HG03521 (cell line): ENCODE results near the gene CFAP47.
"Not testable (repeated sequence)": the region's sequence is repeated elsewhere in the genome, so short reads cannot be mapped to it uniquely, and the experiment has no call there.

Experiments
- ATAC-seq: cut with Tn5 transposase; IDR thresholded peaks from one replicate; pipeline ENCODE4 v1.9.1; 2021; ENCODE audit warnings: mild to moderate bottlenecking, moderate library complexity; ENCODE audit not compliant: unreplicated experiment

CFAP47 gene

DNA sequence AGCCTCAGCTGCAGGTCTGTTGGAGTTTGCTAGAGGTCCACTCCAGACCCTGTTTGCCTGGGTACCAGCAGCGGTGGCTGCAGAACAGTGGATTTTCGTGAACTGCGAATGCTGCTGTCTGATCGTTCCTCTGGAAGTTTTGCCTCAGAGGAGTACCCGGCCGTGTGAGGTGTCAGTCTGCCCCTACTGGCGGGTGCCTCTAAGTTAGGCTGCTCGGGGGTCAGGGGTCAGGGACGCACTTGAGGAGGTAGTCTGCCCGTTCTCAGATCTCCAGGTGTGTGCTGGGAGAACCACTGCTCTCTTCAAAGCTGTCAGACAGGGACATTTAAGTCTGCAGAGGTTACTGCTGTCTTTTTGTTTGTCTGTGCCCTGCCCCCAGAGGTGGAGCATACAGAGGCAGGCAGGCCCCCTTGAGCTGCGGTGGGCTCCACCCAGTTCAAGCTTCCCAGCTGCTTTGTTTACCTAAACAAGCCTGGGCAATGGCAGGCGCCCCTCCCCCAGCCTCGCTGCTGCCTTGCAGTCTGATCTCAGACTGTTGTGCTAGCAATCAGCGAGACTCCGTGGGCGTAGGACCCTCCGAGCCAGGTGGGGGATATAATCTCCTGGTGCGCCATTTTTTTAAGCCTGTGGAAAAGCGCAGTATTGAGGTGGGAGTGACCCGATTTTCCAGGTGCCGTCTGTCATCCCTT lies 315.4 kb downstream of the CFAP47 start:
- ATAC-seq: not testable (repeated sequence)

DNA sequence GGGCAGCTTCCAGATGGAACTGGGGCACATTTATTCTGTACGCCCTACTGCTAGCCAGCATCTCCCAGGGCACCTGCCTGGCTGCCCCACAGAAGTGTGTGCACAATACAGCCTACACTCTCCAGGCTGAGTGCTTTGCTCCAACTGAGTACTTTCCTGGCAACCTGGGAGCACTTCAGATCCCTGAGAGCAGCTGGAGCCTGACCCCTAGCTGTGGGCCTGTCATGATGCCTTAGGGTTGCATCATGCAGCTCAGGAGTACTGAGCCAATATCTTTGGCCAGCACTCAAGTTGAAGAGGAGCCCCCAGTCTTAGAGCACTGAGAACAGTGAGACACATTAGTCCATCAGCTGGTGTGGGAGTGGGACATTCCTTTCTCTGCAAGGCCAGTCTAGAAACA lies 321.9 kb downstream of the CFAP47 start:
- no peak for ATAC-seq

DNA sequence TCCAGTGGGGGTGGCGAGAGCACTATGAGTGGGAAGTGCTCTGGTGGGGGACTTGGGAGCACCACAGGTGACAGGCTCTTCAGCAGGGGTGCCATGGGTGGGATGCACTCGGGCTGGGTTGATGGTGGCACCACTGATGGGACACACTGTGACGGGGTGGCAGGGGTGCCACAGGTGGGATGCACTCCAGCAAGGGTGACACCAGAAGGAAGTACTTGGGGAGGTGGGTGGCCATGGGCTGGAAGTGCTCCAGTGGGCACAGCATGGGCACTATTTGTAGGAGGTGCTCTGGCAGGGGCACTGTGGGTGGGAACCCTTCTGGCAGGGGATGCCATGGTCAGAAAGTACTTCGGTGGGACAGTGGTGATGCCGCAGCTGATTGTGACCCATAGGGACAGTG lies 346.6 kb downstream of the CFAP47 start:
- no peak for ATAC-seq

DNA sequence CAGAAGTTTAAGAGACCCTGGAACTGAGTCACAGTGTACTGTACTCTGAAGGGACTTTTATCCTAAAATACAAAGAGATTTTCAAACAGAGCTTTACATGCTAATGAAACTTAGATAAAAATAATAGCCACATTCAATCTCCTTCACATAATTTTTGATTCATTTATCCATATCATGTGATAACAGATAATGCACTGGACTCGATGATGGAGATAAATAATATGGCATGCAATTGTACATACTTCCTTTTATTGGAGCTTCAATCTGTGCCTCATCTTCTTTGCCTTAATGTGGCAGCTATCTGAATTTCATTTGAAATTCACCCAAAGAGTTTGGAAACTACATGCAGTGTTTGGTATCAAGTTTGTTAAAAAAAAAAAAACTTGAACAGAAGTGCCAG lies 390.6 kb downstream of the CFAP47 start:
- no peak for ATAC-seq

DNA sequence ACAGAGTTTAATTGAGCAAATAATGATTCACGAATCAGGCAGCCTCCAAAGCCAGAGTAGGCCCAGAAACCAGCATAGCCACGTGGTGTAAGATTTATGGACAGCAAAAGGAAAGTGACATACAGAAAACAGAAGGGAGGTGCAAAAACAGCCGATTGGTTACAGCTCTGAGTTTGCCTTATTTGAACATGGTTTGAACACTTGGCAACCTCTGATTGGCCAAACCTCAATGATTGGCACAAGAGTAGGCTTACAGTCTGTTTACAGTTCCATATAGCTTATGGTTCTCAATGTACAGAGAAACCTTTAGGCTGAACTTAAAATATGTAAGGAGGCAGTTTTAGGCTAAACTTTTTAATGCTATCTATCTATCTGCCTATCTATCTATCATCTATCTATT lies 394.8 kb downstream of the CFAP47 start:
- no peak for ATAC-seq

DNA sequence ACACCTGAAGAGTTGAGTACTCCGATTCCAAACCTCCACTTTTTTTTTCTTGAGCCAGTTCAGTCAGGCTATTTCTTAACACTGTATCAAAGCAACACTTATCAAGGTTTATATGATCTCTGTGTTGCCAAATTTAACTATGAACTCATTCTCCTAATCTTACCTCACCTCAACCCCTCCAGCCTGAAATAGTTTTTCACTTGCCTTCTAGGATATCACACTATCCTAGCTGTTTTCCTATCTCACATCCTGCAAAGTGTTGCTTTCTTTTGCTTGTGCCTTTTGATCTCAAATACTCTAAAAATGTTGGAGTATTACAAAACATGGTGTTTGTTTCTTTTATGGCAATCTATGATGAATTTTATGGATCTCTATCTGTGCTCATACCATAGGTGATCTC lies 415.0 kb downstream of the CFAP47 start:
- no peak for ATAC-seq

DNA sequence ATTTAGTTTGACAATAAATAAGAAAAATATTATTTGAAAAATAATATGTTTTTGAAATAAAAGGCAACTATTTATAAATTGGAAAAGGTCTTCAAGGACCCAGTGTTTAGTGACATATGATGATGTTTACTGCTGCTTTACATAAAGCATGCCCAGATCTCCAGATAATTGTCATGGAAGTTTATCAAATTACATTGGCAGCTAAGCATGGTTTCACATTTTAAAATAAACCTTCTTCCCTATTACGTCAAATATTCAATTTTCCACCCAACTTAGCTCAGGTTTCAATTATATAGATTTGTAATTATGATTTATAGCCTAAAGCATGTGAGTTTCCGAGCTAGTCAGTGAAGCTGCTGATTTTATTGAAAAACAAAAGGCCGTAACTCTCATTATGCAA lies 417.2 kb downstream of the CFAP47 start:
- ATAC-seq: no peak

DNA sequence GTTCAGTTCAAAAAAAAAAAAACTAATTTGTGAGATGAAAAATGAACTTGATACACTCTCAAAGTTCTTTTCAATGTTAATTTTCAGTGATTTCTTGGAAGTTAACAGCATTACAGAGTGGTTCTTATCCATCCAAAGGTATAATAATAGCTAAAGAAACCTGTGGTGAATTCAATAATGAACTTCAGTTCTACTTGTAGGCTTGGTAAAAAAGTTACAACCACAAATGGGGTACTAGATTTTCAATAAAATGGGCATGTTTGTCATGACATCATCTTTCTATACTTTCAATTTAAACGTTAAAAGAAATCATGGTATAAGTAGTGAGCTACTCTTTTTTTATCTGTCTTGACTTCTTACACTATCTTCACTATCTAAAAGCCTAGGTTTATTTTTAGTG lies 424.8 kb downstream of the CFAP47 start:
- no peak for ATAC-seq

DNA sequence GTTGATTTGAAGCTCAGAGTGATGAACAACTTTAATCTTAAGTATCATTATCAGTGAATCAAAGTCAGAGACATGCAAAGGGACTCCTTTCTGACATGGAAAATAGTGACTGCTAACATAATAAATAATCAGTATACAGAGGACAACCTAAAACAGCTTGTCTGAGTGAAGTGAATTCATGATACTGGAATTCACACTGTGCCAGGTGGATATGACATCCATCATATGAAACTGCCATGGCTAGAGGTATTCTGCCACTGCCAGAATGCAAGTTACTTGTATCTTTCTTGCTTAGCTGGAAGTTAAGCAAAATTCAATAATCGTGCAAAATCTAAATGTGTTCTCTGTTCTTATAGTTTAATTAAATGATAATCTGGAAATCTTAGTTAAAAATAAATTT lies 429.0 kb downstream of the CFAP47 start:
- ATAC-seq: no peak

DNA sequence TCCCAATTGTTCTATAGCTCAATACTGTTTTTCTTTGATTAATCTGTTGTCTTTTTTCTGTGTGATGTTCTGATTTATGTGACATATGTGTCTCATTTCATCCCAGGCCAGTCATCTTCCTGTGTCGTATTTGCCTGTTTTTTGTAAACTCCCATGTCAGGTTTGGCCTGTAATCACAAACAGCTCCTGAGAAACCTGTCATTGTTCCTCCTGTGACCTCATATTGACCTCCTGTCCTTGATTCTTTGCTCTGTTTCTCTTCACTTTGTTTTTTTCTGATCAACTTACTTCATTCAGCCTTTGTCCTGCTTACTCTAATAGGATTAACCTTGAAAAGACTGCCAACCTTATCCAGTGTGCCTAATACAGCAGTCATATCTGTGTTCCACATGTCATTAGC lies 438.3 kb downstream of the CFAP47 start:
- no peak for ATAC-seq

DNA sequence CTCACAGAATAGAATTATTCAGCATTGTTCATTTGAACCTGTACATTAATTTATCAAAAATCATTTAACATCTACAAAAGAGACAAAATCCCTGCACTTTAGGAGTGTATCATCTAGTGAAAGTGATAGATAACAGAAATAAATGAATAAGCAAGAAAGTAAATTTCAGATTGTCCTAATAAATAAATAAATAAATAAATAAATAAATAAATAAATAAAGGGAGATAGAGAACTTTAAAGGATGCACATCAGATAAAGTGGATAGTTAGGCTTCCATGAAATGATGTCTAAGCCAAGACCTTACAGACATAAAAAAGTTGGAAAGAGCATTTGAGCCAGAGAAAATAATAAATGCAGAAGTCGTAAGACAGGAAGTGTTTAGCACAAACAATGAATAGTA lies 444.7 kb downstream of the CFAP47 start:
- ATAC-seq: no peak

DNA sequence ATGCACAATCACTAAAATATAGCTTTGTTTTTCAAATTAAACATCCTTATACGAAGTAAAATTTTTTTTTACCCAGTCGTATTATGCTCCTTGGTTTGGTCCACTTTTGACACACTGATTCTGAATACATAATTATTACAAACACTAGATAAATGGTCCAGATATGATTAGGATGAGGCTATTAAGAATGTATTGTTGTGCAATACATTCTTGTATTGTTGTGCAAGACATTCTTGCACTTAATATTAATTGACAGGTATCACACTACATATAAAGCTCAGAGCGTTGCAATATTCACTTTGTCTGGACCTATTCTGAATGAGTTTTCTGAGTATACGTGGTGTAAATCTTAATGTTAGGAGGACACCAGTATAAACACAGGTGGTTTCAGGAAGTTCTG lies 464.0 kb downstream of the CFAP47 start:
- no peak for ATAC-seq

DNA sequence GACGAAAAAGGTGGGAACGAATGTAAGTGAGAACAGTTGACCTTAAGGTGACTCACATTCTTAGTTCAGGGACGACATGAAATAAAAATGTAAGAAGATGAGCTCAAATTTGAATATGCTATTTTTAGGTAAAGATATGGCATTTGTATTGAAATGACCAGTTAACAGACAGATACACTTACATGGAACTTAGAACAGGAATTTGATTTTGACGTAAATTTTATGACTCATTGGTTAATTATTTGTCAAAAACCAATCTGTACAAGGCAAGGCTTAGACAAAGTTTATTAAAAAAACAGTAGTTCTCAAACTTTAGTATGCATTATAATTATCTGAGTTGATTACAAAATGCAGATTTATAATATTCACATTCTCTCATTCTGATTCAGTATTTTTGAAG lies 469.4 kb downstream of the CFAP47 start:
- ATAC-seq: no peak

DNA sequence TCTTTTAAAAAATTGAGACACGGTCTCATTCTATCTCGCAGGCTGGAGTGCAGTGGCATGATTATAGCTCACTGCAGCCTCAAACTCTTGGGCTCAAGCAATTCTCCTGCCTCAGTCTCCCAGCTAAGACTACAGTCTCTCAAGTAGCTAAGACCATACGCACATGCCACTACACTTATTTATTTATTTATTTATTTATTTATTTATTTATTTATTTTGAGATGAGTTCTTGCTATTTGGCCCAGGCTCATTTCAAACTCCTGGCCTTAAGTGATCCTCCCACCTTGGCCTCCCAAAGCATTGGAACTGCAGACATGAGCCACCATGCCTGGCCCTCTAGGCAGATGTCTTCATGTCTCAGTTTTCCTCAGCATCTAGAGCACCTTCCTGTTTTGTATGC lies 482.2 kb downstream of the CFAP47 start:
- no peak for ATAC-seq

DNA sequence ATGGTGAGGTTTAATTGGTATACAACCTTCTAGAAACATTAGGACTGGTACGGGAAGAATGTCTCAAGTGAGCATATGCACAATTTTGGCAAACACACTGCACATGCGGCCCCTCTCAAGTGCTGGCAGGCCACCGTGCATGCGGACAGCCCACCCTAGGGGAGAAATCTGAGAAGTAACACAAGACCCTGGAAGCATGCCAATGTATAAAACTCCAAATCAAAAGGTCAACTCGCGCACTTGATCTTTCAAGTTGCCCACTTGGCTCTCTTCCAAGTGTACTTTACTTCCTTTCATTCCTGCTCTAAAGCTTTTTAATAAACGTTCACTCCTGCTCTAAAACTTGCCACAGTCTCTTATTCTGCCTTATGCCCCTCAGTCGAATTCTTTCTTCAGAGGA lies 488.3 kb downstream of the CFAP47 start:
- ATAC-seq: no peak

DNA sequence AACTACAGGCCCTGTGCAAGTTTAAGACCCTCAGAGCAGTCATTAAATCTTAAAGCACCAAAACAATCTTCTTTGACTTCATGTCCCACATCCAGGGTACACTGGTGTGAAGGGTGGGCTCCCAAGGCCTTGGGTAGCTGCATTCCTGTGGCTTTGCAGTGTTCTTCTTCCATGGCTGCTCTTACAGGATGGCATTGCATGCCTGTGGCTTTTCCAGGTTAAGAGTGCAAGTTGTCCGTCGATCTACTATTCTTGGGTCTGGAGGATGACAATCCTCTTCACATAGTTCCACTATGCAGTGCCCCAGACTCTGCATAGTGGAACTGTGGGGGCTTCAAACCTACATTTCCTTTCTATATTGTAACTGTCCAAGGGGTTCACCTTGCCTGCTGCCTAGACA lies 494.5 kb downstream of the CFAP47 start:
- no peak for ATAC-seq

DNA sequence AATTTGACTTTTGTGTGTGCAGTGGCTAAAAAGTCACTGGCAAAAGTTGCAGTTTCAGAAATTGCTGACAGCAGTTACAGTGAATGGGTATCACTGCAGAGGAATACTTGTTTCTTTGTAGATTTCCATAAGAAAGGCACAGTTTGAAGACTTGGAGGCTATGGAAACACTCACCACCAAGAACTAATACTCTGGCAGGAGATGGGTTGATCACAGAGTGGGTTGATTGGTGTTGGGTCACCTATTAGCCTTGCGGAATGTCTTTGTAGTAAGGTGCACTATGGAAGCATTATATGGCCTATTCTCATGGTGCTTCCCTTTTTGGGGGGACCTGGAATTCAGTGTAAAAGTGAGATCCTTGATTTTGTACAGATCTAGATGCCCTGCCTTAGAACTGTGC lies 502.8 kb downstream of the CFAP47 start:
- ATAC-seq: no peak

DNA sequence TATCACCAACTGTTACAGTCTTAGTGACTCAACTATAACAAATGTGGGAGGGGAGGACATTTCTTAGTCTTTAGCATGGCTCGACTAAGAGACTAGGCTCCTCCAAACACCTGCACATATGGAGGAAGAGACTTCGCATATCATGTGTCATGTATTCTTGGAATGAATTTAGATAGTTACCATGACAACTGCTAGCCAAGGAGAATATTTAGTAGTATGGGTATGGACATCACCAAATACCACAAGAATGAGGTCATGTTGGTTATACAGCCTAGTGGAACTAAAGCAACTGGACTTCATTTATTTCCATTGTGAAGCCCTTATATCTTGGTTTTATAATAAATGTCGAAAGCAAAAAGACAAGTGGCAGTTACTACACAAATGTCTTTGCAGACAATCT lies 512.3 kb downstream of the CFAP47 start:
- no peak for ATAC-seq

DNA sequence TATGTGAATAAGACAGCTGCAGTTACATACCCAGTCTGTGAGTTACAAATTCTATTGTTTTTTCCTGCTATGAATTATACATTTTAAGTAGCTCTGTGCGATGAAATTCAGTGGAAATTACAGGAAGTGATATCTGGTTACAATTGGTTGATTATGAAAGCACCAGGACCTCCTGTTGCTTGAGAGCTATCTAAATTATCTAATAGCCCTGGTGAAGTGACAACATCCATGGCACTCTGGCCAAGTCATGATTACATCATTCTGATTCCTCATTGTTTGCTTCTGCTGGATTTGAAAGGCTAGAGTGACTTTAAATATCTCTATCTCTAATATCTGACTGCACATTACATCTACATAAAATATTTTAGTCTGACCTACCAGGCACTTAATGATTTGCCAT lies 515.0 kb downstream of the CFAP47 start:
- ATAC-seq: no peak
